Activated CD4-positive, alpha-beta T cell treated with anti-CD3 and anti-CD28 coated beads, Interleukin-2, amount 10 ng/mL, durations not matched to agents 7 days and 5 days (primary cell): ENCODE data around the gene EFNA5. TPM values are rescaled to one million over a fixed set of nuclear protein-coding genes. Genes with fewer than 3 reads are reported as not detected.

Experiments used
- CTCF ChIA-PET: fragments of 350-600 bp; sonication (Branson Sonifier 250); formaldehyde crosslinking; loops from one replicate; lab custom pipeline; 2021; ENCODE audit warnings: antibody characterized with exemption; lab: Charles Lee
- POLR2A ChIA-PET: fragments of 350-600 bp; sonication (Branson Sonifier 250); formaldehyde crosslinking; loops from one replicate; lab custom pipeline; 2021; ENCODE audit warnings: antibody characterized with exemption; lab: Charles Lee
- DNase-seq: peaks from one replicate; pipeline ENCODE4 v3.0.0-alpha.2; 2020
- H3K27ac Mint-ChIP-seq: one replicate; pipeline ENCODE4 v1.8.0; 2021; ENCODE audit warnings: mild to moderate bottlenecking, moderate library complexity, mixed read lengths
- H3K27me3 Mint-ChIP-seq: one replicate; pipeline ENCODE4 v1.8.0; 2021; ENCODE audit warnings: mixed read lengths
- H3K36me3 Mint-ChIP-seq: one replicate; pipeline ENCODE4 v1.8.0; 2021; ENCODE audit warnings: low read depth, mixed read lengths
- H3K4me1 Mint-ChIP-seq: one replicate; pipeline ENCODE4 v1.8.0; 2021; ENCODE audit warnings: mixed read lengths
- H3K4me3 Mint-ChIP-seq: one replicate; pipeline ENCODE4 v1.8.0; 2021; ENCODE audit warnings: mild to moderate bottlenecking, moderate library complexity, mixed read lengths
- H3K9me3 Mint-ChIP-seq: one replicate; pipeline ENCODE4 v1.8.0; 2021; ENCODE audit warnings: mixed read lengths
- total RNA-seq, 2 experiments: library from RNA; stranded (reverse); gene quantifications; one replicate each; pipeline ENCODE4 v1.2.3, GENCODE V29; 2021

EFNA5 gene
- total RNA-seq, 2 experiments from 2014 or later: not detected

- ChIA-PET CTCF (interaction anchor here (0.7 kb wide), 1 partner anchor 134 kb away, joined by 3 read pairs; no protein-coding TSS in a partner anchor), POLR2A (no interaction called here)
- H3K27me3 Mint-ChIP-seq: peaks cover 1% of the 10 kb centered on the region
- H3K4me3 Mint-ChIP-seq: no peak overlapping the region
- H3K27ac Mint-ChIP-seq: no peak overlapping the region
- H3K9me3 Mint-ChIP-seq: no peaks in the 10 kb centered on the region
- H3K4me1 Mint-ChIP-seq: no peaks in the 10 kb centered on the region
- no peak for DNase-seq
- H3K36me3 Mint-ChIP-seq: no peaks in the 10 kb centered on the region
These were observed 46.5 kb downstream of the EFNA5 start for GRCh38 chr5:107624235-107624634.

- CTCF ChIA-PET: no interaction called here
- no peaks in the 10 kb centered on the region for H3K9me3 Mint-ChIP-seq
- no peaks in the 10 kb centered on the region for H3K36me3 Mint-ChIP-seq
- no peak for DNase-seq
- no peak overlapping the region for H3K4me3 Mint-ChIP-seq
- POLR2A ChIA-PET: no interaction called here
- no peaks in the 10 kb centered on the region for H3K4me1 Mint-ChIP-seq
- H3K27me3 Mint-ChIP-seq: peaks cover 3% of the 10 kb centered on the region
- H3K27ac Mint-ChIP-seq: no peak overlapping the region
These were observed 49.6 kb downstream of the EFNA5 start for GRCh38 chr5:107621089-107621488.

DNA sequence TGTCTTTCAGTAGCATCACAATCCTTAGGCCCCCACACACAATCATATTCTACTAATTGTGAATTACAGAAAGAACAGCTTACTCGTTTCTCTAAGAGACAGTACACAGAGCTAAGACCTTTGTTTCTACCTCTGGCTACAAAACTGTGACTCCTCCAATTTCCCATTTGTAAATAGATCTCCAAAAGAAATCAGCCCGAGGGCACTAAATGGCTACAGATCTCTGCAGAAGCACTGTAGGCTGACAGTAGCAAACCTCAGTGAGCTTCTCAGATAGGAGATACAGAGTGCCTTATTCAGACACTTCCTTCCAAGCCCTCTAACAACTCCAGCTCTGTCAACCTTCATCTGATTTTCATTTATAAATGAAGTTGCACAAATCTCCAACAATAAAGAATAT is 51.0 kb downstream of the EFNA5 start:
- Mint-ChIP-seq H3K4me3 (no peak overlapping the region), H3K27ac (no peak overlapping the region), H3K36me3 (no peaks in the 10 kb centered on the region), H3K9me3 (no peaks in the 10 kb centered on the region), H3K27me3 (peaks cover 3% of the 10 kb centered on the region), H3K4me1 (no peaks in the 10 kb centered on the region)
- ChIA-PET POLR2A (no interaction called here), CTCF (no interaction called here)
- no peak for DNase-seq

GRCh38 chr5:107618242-107618641 is 52.5 kb downstream of the EFNA5 start:
- no peak for DNase-seq
- Mint-ChIP-seq H3K27ac (no peak overlapping the region), H3K27me3 (peaks cover 8% of the 10 kb centered on the region), H3K9me3 (no peaks in the 10 kb centered on the region), H3K36me3 (no peaks in the 10 kb centered on the region), H3K4me1 (no peaks in the 10 kb centered on the region), H3K4me3 (no peak overlapping the region)
- ChIA-PET CTCF (no interaction called here), POLR2A (no interaction called here)

GRCh38 chr5:107617052-107617451 is 53.7 kb downstream of the EFNA5 start:
- Mint-ChIP-seq H3K9me3 (no peaks in the 10 kb centered on the region), H3K4me3 (no peak overlapping the region), H3K36me3 (no peaks in the 10 kb centered on the region), H3K27ac (no peak overlapping the region), H3K4me1 (no peaks in the 10 kb centered on the region), H3K27me3 (peaks cover 10% of the 10 kb centered on the region)
- CTCF ChIA-PET: no interaction called here
- POLR2A ChIA-PET: no interaction called here
- no peak for DNase-seq

GRCh38 chr5:107616213-107616612 is 54.5 kb downstream of the EFNA5 start:
- no peak for DNase-seq
- Mint-ChIP-seq H3K36me3 (no peaks in the 10 kb centered on the region), H3K27ac (no peak overlapping the region), H3K9me3 (no peaks in the 10 kb centered on the region), H3K4me1 (no peaks in the 10 kb centered on the region), H3K27me3 (peaks cover 12% of the 10 kb centered on the region), H3K4me3 (no peak overlapping the region)
- POLR2A ChIA-PET: no interaction called here
- CTCF ChIA-PET: no interaction called here

GRCh38 chr5:107615299-107615817 is 55.4 kb downstream of the EFNA5 start:
- no peaks in the 10 kb centered on the region for H3K9me3 Mint-ChIP-seq
- no peak for DNase-seq
- CTCF ChIA-PET: no interaction called here
- no peaks in the 10 kb centered on the region for H3K36me3 Mint-ChIP-seq
- peaks cover 12% of the 10 kb centered on the region for H3K27me3 Mint-ChIP-seq
- POLR2A ChIA-PET: no interaction called here
- H3K4me1 Mint-ChIP-seq: no peaks in the 10 kb centered on the region
- H3K27ac Mint-ChIP-seq: no peak overlapping the region
- H3K4me3 Mint-ChIP-seq: no peak overlapping the region

GRCh38 chr5:107612541-107612940 is 58.2 kb downstream of the EFNA5 start:
- POLR2A ChIA-PET: no interaction called here
- CTCF ChIA-PET: no interaction called here
- Mint-ChIP-seq H3K36me3 (no peaks in the 10 kb centered on the region), H3K4me1 (no peaks in the 10 kb centered on the region), H3K4me3 (no peak overlapping the region), H3K27me3 (peaks cover 12% of the 10 kb centered on the region), H3K27ac (no peak overlapping the region), H3K9me3 (no peaks in the 10 kb centered on the region)
- no peak for DNase-seq

DNA sequence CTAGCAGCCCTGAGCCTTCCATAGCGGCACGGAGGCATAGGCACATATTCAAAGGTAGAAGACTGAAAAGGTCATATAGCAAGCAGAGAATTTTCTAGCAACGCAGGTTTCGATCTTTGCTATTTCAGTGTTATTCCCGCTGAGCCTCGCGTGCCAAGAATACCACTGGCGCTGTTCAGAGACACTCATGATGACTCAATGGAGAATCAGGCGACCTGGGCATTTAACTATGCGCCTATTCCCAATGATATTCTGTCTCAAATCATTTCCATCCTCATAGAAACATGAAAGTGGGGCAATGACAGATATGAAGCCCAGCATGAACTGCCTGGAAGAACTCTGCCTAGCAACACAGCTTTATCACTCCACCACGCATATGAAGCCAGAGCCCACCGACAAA is 59.9 kb downstream of the EFNA5 start:
- POLR2A ChIA-PET: no interaction called here
- Mint-ChIP-seq H3K9me3 (no peaks in the 10 kb centered on the region), H3K27ac (no peak overlapping the region), H3K4me3 (no peak overlapping the region), H3K36me3 (no peaks in the 10 kb centered on the region), H3K4me1 (no peaks in the 10 kb centered on the region), H3K27me3 (peaks cover 17% of the 10 kb centered on the region)
- CTCF ChIA-PET: no interaction called here
- DNase-seq: no peak

DNA sequence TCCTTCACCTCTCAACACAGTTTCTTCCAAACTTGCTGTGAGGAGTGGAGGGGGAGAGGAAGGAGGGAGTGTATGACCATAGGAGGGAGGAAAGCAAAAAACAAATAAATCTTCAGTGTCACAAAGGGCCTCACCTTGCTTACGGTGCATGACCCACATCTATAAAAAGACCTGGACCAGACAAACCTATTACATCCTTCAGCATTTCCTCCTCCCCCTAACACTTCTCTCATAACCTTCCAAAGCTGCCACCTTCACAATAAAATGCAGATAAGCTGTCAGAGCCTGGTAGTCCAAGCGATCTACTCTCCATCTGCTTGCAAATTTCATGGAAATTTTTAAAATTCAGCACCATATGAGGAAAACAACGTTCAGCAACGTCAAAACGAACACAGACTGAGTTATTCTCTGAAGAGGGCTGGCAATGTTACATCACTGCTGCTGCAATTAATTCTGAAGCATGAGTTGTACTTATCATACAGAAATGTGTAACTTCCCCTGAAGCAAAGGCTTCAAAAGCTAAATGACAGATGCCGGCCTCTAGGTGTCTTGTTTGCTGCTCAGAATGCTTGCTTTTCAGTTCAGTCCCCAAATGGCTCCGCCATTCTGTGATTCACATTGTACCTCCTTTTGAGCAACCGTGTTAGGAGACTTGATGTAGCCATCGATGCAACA is 62.9 kb downstream of the EFNA5 start:
- POLR2A ChIA-PET: no interaction called here

GRCh38 chr5:107607196-107607595 is 63.5 kb downstream of the EFNA5 start:
- H3K4me1 Mint-ChIP-seq: no peaks in the 10 kb centered on the region
- H3K36me3 Mint-ChIP-seq: no peaks in the 10 kb centered on the region
- H3K27me3 Mint-ChIP-seq: peaks cover 12% of the 10 kb centered on the region
- ChIA-PET POLR2A (no interaction called here), CTCF (no interaction called here)
- H3K27ac Mint-ChIP-seq: no peak overlapping the region
- no peak for DNase-seq
- H3K9me3 Mint-ChIP-seq: no peaks in the 10 kb centered on the region
- H3K4me3 Mint-ChIP-seq: no peak overlapping the region

More for the DNA sequence above, 62.9 kb downstream of the EFNA5 start:
- Mint-ChIP-seq H3K9me3 (no peaks in the 10 kb centered on the region), H3K4me3 (no peak overlapping the region), H3K4me1 (no peaks in the 10 kb centered on the region), H3K36me3 (no peaks in the 10 kb centered on the region), H3K27ac (no peak overlapping the region), H3K27me3 (peaks cover 14% of the 10 kb centered on the region)
- DNase-seq: no peak
- CTCF ChIA-PET: no interaction called here

DNA sequence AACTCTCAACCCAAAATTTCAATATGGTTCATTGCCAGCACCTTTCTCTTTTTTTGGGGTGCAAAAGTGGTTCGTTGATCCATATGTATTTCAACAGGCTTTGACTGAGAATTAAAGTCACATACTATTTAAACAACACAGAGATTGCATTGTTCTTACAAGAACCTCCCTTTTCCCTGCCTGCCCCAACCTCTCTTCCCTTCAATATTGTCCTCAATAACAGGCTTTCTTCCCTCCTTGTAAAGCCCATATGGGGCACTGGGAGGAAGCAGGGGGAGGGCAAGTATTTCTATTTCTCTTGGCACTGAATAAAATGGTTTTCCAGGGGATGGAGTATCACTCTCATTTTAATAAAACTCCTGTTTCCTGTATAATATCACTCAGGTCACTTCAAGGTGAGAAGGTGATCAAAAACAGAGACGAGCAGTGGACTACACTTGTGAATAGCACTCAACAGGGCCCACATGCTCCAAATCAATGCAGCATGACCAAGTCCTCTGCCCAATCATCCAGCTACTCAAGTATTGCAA is 65.1 kb downstream of the EFNA5 start:
- H3K4me1 Mint-ChIP-seq: no peaks in the 10 kb centered on the region
- H3K9me3 Mint-ChIP-seq: no peaks in the 10 kb centered on the region
- H3K27ac Mint-ChIP-seq: no peak overlapping the region
- CTCF ChIA-PET: no interaction called here
- H3K27me3 Mint-ChIP-seq: peaks cover 13% of the 10 kb centered on the region
- no peak overlapping the region for H3K4me3 Mint-ChIP-seq
- DNase-seq: no peak
- no peaks in the 10 kb centered on the region for H3K36me3 Mint-ChIP-seq
- POLR2A ChIA-PET: no interaction called here

DNA sequence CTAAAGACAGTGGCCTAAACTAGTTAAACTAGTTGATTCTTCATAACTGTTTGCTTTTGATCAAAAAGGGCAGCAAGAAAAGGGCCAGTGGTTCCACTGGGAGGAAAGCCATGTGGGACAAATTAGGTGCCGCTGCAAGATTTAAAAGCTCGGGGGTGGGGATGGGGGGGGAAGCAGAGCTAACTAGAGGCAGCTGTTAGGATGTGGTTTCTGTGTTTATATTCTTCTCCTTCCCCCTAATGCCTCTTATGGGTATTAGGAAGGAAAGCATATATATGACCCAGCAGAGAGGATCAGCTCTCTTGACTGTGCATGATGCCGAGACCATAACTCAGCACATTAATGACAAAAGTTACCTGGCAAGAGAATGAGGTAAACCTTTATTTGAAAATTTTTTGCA is 65.7 kb downstream of the EFNA5 start:
- Mint-ChIP-seq H3K36me3 (no peaks in the 10 kb centered on the region), H3K9me3 (no peaks in the 10 kb centered on the region), H3K27ac (no peak overlapping the region), H3K4me1 (no peaks in the 10 kb centered on the region), H3K27me3 (peaks cover 13% of the 10 kb centered on the region), H3K4me3 (no peak overlapping the region)
- POLR2A ChIA-PET: no interaction called here
- no peak for DNase-seq
- CTCF ChIA-PET: no interaction called here
